Measurements from ENCODE around the gene COPS3. TPM values are rescaled to one million over a fixed set of nuclear protein-coding genes. Genes with fewer than 3 reads are reported as not detected.

Gene COPS3
- total and polyA plus RNA-seq, 4 donors: 32.9 to 63.3 (median 50.2) TPM

- no peaks in the 10 kb centered on the region for H3K9me3 ChIP-seq (ENCODE audit: control insufficient read depth in 4 of 4, insufficient read depth in 3 of 4, low read length in 3 of 4)
- H3K27ac ChIP-seq (ENCODE audit: low read depth in 1 of 2, low read length in 1 of 2): no peak overlapping the region
- no peak overlapping the region for H3K4me3 ChIP-seq
- peaks cover 28 to 42% (median 38%) of the 10 kb centered on the region in 4 donors for H3K36me3 ChIP-seq (ENCODE audit: control insufficient read depth in 4 of 4, insufficient read depth in 4 of 4, low read length in 4 of 4)
- WGBS, 2 donors: 61 to 81% methylated on average over 3 of the region's 3 CpGs
- TF ChIP-seq, protein P1, sequence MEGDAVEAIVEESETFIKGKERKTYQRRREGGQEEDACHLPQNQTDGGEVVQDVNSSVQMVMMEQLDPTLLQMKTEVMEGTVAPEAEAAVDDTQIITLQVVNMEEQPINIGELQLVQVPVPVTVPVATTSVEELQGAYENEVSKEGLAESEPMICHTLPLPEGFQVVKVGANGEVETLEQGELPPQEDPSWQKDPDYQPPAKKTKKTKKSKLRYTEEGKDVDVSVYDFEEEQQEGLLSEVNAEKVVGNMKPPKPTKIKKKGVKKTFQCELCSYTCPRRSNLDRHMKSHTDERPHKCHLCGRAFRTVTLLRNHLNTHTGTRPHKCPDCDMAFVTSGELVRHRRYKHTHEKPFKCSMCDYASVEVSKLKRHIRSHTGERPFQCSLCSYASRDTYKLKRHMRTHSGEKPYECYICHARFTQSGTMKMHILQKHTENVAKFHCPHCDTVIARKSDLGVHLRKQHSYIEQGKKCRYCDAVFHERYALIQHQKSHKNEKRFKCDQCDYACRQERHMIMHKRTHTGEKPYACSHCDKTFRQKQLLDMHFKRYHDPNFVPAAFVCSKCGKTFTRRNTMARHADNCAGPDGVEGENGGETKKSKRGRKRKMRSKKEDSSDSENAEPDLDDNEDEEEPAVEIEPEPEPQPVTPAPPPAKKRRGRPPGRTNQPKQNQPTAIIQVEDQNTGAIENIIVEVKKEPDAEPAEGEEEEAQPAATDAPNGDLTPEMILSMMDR (IDR thresholded peaks at IDR 0.05; ENCODE audit: control extremely low read depth, extremely low read depth): no peak
- H3K4me1 ChIP-seq (ENCODE audit: control insufficient read depth in 5 of 5, insufficient read depth in 5 of 5, low read length in 5 of 5): no peaks in the 10 kb centered on the region
- H3K9ac ChIP-seq (ENCODE audit: insufficient read depth in 1 of 2, low read length in 2 of 2): no peak overlapping the region
- ATAC-seq (ENCODE audit: insufficient read depth, low FRiP score) (no peak), DNase-seq (no peak)
- H3K27me3 ChIP-seq (ENCODE audit: control insufficient read depth in 3 of 3, insufficient read depth in 3 of 3, low read length in 2 of 3): no peaks in the 10 kb centered on the region
Measured at GRCh38 chr17:17254036-17254435, 27.0 kb downstream of the COPS3 start.

GRCh38 chr17:17253406-17253805 lies 27.6 kb downstream of the COPS3 start:
- Histone ChIP-seq H3K4me3 (no peak overlapping the region), H3K27me3 (ENCODE audit: control insufficient read depth in 3 of 3, insufficient read depth in 3 of 3, low read length in 2 of 3) (no peaks in the 10 kb centered on the region), H3K27ac (ENCODE audit: low read depth in 1 of 2, low read length in 1 of 2) (no peak overlapping the region), H3K9ac (ENCODE audit: insufficient read depth in 1 of 2, low read length in 2 of 2) (no peak overlapping the region), H3K4me1 (ENCODE audit: control insufficient read depth in 5 of 5, insufficient read depth in 5 of 5, low read length in 5 of 5) (no peaks in the 10 kb centered on the region), H3K9me3 (ENCODE audit: control insufficient read depth in 4 of 4, insufficient read depth in 3 of 4, low read length in 3 of 4) (no peaks in the 10 kb centered on the region), H3K36me3 (ENCODE audit: control insufficient read depth in 4 of 4, insufficient read depth in 4 of 4, low read length in 4 of 4) (peaks cover 27 to 43% (median 37%) of the 10 kb centered on the region in 4 donors)
- TF ChIP-seq, protein P1 (IDR thresholded peaks at IDR 0.05; ENCODE audit: control extremely low read depth, extremely low read depth): no peak
- ATAC-seq (ENCODE audit: insufficient read depth, low FRiP score) (no peak), DNase-seq (no peak)
- 88 to 91% methylated on average over 3 of the region's 3 CpGs for WGBS, 2 donors

DNA sequence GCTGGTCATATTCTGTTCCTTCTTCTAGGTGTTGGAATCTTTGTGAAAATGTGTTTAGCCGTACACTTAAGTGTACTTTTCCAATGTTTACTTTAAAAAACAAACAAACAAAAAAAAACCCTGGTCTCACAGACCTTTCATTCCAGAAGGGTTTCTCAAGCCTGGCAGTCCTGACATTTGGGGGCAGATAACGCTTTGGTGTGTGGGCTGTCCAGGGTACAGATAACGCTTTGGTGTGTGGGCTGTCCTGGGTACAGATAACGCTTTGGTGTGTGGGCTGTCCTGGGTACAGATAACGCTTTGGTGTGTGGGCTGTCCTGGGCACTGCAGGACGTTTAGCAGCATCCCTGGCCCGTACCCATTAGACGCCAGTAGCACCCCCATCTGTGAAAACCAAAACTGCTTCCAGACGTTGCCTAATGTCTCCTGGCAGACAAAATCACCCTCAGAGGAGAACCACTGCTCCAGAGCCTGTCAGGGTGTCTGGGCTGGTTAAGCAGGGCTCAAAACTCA lies 28.8 kb downstream of the COPS3 start:
- Histone ChIP-seq H3K27ac (ENCODE audit: low read depth in 1 of 2, low read length in 1 of 2) (no peak overlapping the region), H3K9ac (ENCODE audit: insufficient read depth in 1 of 2, low read length in 2 of 2) (no peak overlapping the region), H3K4me3 (no peak overlapping the region), H3K9me3 (ENCODE audit: control insufficient read depth in 4 of 4, insufficient read depth in 3 of 4, low read length in 3 of 4) (no peaks in the 10 kb centered on the region), H3K27me3 (ENCODE audit: control insufficient read depth in 3 of 3, insufficient read depth in 3 of 3, low read length in 2 of 3) (no peaks in the 10 kb centered on the region), H3K4me1 (ENCODE audit: control insufficient read depth in 5 of 5, insufficient read depth in 5 of 5, low read length in 5 of 5) (no peaks in the 10 kb centered on the region), H3K36me3 (ENCODE audit: control insufficient read depth in 4 of 4, insufficient read depth in 4 of 4, low read length in 4 of 4) (peaks cover 30 to 44% (median 43%) of the 10 kb centered on the region in 4 donors)
- TF ChIP-seq, protein P1 (IDR thresholded peaks at IDR 0.05; ENCODE audit: control extremely low read depth, extremely low read depth): no peak
- no peak for ATAC-seq (ENCODE audit: insufficient read depth, low FRiP score)
- WGBS, 2 donors: 83 to 84% methylated on average over 9 of the region's 9 CpGs
- DNase-seq: no peak

GRCh38 chr17:17246879-17247278 lies 34.2 kb downstream of the COPS3 start:
- Histone ChIP-seq H3K9me3 (ENCODE audit: control insufficient read depth in 4 of 4, insufficient read depth in 3 of 4, low read length in 3 of 4) (no peaks in the 10 kb centered on the region), H3K27ac (ENCODE audit: low read depth in 1 of 2, low read length in 1 of 2) (no peak overlapping the region), H3K4me1 (ENCODE audit: control insufficient read depth in 5 of 5, insufficient read depth in 5 of 5, low read length in 5 of 5) (no peaks in the 10 kb centered on the region), H3K4me3 (no peak overlapping the region), H3K36me3 (ENCODE audit: control insufficient read depth in 4 of 4, insufficient read depth in 4 of 4, low read length in 4 of 4) (peaks cover 15 to 28% (median 24%) of the 10 kb centered on the region in 4 donors), H3K9ac (ENCODE audit: insufficient read depth in 1 of 2, low read length in 2 of 2) (no peak overlapping the region), H3K27me3 (ENCODE audit: control insufficient read depth in 3 of 3, insufficient read depth in 3 of 3, low read length in 2 of 3) (no peaks in the 10 kb centered on the region)
- TF ChIP-seq, protein P1 (IDR thresholded peaks at IDR 0.05; ENCODE audit: control extremely low read depth, extremely low read depth): no peak
- ATAC-seq (ENCODE audit: insufficient read depth, low FRiP score) (no peak), DNase-seq (no peak)
- WGBS, 2 donors: 88 to 96% methylated on average over 3 of the region's 3 CpGs

Measured in lung (tissue), 12 donors.